Keratinocyte (primary cell): Measurements from ENCODE around the gene ESRRB.

Source experiments
- CTCF ChIP-seq, 3 experiments: IDR thresholded peaks in 1 of 3; conservative IDR thresholded peaks in 1 of 3; optimal IDR thresholded peaks in 1 of 3; 2 replicates in 2 of 3; 3 replicates in 1 of 3; pipeline versions ENCODE3 to v1.5.1; 2011; ENCODE audit warnings: low read length in 3 of 3, mild to moderate bottlenecking in 3 of 3, moderate library complexity in 2 of 3, control low read depth in 1 of 3, inconsistent platforms in 1 of 3; ENCODE audit not compliant: insufficient read depth in 2 of 3; ENCODE audit errors: extremely low read depth in 1 of 3
- EZH2 ChIP-seq: IDR thresholded peaks from one replicate; pipeline ENCODE4 v1.6.1; 2012; ENCODE audit warnings: inconsistent platforms, mild to moderate bottlenecking, low read length, moderate library complexity

GRCh38 chr14:76329951-76330350 is 46.0 kb upstream of the ESRRB start:
- TF ChIP-seq CTCF (optimal IDR thresholded peaks at IDR 0.05 in 1 of 3, IDR thresholded peaks at IDR 0.05 in 1 of 3, conservative IDR thresholded peaks at IDR 0.05 in 1 of 3; ENCODE audit: extremely low read depth in 1 of 3, insufficient read depth in 2 of 3, low read length in 3 of 3) (no peak), EZH2 (no peak)
